Tibial artery (tissue), 4 donors: ENCODE data around the gene NPEPPS.

ENCODE experiments used
- DNase-seq, 2 donors: peaks; one replicate each; pipeline ENCODE4 v3.0.0-alpha.2; 2019
- H3K27ac ChIP-seq, 2 donors: fragments of 200-600 bp; sonication (generic) in 1 of 2; 1 replicate in 1 of 2; 2 replicates in 1 of 2; pipeline ENCODE4 v1.5.1; 2018 to 2019; ENCODE audit warnings: mild to moderate bottlenecking in 1 of 2
- H3K27me3 ChIP-seq, 2 donors: fragments of 200-600 bp; sonication (generic) in 1 of 2; one replicate each; pipeline versions ENCODE4 v1.5.1 to v1.6.0; 2016 to 2019
- H3K36me3 ChIP-seq, 3 donors: fragments of 200-600 bp; sonication (generic) in 2 of 3; one replicate each; pipeline ENCODE4 v1.5.1; 2016 to 2019; ENCODE audit warnings: mild to moderate bottlenecking in 2 of 3
- H3K4me1 ChIP-seq, 4 donors: fragments of 200-600 bp; sonication (generic) in 2 of 4; 1 replicate in 3 of 4; 2 replicates in 1 of 4; pipeline ENCODE4 v1.5.1; 2016 to 2019
- H3K4me3 ChIP-seq, 2 donors: fragments of 200-600 bp; sonication (generic) in 1 of 2; 1 replicate in 1 of 2; 2 replicates in 1 of 2; pipeline ENCODE4 v1.5.1; 2018 to 2019; ENCODE audit warnings: mild to moderate bottlenecking in 2 of 2
- H3K9me3 ChIP-seq, 3 donors: fragments of 200-600 bp; sonication (generic) in 1 of 3; one replicate each; pipeline ENCODE4 v1.5.1; 2016 to 2019
- intact Hi-C: fragments of 100-400 bp; cut with DNase I; formaldehyde crosslinking; loops from one replicate; pipeline ENCODE4 v1.15.0; 2023; ENCODE audit warnings: low total_unique reads
- TF ChIP-seq, protein P1 (sequence below), 2 experiments: fragments of 200-600 bp in 1 of 2; fragments of 450-650 bp in 1 of 2; IDR thresholded peaks; one replicate each; pipeline ENCODE4 v1.5.1; 2017 to 2019; ENCODE audit warnings: antibody characterized with exemption in 2 of 2, mild to moderate bottlenecking in 1 of 2, moderate library complexity in 1 of 2

NPEPPS gene

DNA sequence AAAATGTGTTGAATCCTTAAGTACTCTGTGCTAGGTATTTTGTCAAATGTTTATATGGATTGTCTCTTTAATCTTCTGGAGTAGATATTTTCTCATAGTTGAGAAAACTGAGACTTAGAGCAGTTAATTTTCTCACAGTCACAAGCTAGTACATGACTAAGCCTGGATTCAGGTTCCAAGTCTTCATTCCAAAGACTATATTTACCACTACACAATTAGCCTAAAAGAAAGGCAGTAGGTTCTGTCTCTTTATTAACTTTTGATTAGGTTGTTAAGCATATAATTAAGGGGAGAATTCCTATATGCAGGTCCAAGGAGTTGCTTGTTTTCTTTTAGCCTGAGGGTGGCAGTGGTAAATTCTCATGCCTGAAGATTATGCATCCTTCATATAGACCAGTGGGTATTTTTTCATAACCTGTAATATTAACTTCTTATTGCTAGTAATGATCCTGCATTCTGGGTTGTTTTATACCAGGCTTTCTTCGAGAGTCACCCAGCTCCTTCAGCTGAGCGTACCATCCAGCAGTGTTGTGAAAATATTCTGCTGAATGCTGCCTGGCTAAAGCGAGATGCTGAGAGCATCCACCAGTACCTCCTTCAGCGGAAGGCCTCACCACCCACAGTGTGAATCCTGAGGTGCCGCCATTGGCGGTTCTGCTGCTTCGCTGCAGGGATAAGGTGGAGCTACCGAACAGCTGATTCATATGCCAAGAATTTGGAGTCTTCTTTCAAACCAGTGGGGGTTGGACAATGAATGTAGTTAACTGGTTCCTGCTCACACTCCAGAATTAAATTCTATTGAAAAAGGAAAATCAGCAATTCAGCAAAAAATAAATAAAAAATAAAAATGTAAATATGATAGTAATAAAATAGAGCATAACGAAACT, 90.6 kb downstream of the NPEPPS start:
- peak in 1 of 2 donors; percentile 70 for DNase-seq
- intact Hi-C loops: no loop called here
- Histone ChIP-seq H3K27me3 (no peaks in the 10 kb centered on the region), H3K9me3 (no peaks in the 10 kb centered on the region), H3K36me3 (peaks cover 32 to 46% (median 33%) of the 10 kb centered on the region in 3 donors), H3K4me1 (peaks cover 0 to 35% (median 7%) of the 10 kb centered on the region in 4 donors), H3K4me3 (no peak overlapping the region), H3K27ac (peak overlapping the region; percentile 34 to 61)
- TF ChIP-seq, protein P1, sequence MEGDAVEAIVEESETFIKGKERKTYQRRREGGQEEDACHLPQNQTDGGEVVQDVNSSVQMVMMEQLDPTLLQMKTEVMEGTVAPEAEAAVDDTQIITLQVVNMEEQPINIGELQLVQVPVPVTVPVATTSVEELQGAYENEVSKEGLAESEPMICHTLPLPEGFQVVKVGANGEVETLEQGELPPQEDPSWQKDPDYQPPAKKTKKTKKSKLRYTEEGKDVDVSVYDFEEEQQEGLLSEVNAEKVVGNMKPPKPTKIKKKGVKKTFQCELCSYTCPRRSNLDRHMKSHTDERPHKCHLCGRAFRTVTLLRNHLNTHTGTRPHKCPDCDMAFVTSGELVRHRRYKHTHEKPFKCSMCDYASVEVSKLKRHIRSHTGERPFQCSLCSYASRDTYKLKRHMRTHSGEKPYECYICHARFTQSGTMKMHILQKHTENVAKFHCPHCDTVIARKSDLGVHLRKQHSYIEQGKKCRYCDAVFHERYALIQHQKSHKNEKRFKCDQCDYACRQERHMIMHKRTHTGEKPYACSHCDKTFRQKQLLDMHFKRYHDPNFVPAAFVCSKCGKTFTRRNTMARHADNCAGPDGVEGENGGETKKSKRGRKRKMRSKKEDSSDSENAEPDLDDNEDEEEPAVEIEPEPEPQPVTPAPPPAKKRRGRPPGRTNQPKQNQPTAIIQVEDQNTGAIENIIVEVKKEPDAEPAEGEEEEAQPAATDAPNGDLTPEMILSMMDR (IDR thresholded peaks at IDR 0.05): no peak

DNA sequence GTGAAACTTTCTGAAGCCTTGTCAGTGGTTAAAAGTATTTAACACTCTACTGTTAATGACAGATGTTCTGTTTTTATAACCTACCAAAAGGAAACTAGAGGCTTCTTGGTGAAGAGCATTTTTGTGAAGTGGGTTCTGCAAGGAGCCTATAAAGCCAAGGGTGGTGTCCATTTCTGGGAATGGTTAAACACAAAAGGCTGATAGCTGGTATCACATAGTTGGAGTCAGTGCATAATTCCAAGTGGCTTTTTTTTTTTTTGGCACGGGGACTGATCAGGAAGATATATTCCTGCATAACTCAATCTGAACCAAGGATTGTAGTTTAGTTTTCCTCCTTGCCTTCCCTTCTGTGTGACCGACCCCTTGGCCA, 91.3 kb downstream of the NPEPPS start:
- TF ChIP-seq, protein P1 (IDR thresholded peaks at IDR 0.05): no peak
- no peak for DNase-seq
- Histone ChIP-seq H3K36me3 (peaks cover 32 to 42% (median 33%) of the 10 kb centered on the region in 3 donors), H3K4me1 (peaks cover 0 to 35% (median 7%) of the 10 kb centered on the region in 4 donors), H3K9me3 (no peaks in the 10 kb centered on the region), H3K27me3 (no peaks in the 10 kb centered on the region), H3K27ac (peak overlapping the region in 1 of 2 donors; percentile 61), H3K4me3 (no peak overlapping the region)
- intact Hi-C loops: no loop called here

DNA sequence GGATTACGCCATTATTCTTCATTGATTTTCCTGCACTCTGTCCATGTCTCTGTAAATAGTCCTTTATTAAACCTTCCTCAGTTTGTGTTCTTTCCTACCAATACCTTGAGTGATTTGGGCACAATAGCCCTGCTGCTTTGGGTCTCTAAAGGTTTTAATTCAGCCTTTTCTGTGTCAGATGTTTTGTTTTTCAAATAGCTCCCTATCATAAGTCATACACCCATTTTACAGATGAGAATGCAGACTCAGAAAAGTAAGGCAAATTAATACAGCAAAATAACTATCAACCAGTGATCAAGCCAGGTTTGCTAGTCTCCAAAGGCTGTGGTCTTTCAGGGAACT, 93.8 kb downstream of the NPEPPS start:
- TF ChIP-seq, protein P1 (IDR thresholded peaks at IDR 0.05): no peak
- Histone ChIP-seq H3K27ac (no peak overlapping the region), H3K4me1 (peaks cover 0 to 27% (median 7%) of the 10 kb centered on the region in 4 donors), H3K27me3 (no peaks in the 10 kb centered on the region), H3K36me3 (peaks cover 11 to 19% (median 14%) of the 10 kb centered on the region in 3 donors), H3K9me3 (no peaks in the 10 kb centered on the region), H3K4me3 (no peak overlapping the region)
- intact Hi-C loops: no loop called here
- no peak for DNase-seq

DNA sequence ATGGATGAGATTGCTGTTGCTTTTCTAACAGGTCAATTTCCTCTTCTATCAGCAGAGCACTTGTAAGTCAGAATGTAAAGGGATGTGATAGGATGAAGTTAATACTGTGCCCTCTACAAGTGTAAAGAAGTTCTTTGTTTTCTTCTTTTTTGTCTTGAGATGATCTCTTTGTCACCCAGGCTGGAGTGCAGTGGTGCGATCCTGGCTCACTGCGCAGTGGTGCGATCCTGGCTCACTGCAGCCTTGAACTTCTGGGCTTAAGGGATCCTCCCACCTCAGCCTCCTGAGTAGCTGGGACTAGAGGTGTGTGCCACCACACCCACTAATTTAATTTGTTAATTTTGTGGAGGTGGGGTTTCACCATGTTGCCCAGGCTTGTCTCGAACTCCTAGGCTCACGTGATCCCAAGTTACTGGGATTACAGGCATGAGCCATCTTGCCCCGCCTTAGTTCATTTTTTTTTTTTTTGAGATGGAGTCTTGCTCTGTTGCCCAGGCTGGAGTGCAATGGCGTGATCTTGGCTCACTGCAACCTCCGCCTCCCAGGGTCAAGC, 97.2 kb downstream of the NPEPPS start:
- no peaks in the 10 kb centered on the region for H3K27me3 ChIP-seq
- H3K4me1 ChIP-seq: no peaks in the 10 kb centered on the region
- DNase-seq: no peak
- H3K9me3 ChIP-seq: no peaks in the 10 kb centered on the region
- intact Hi-C loops: no loop called here
- TF ChIP-seq, protein P1 (IDR thresholded peaks at IDR 0.05): no peak
- no peak overlapping the region for H3K27ac ChIP-seq
- peaks cover 8 to 16% (median 11%) of the 10 kb centered on the region in 3 donors for H3K36me3 ChIP-seq
- H3K4me3 ChIP-seq: no peak overlapping the region

GRCh38 chr17:47629826-47630225, 98.9 kb downstream of the NPEPPS start:
- H3K4me3 ChIP-seq: no peak overlapping the region
- intact Hi-C loops: no loop called here
- TF ChIP-seq, protein P1 (IDR thresholded peaks at IDR 0.05): no peak

More at GRCh38 chr17:47629826-47630225, 98.9 kb downstream of the NPEPPS start:
- Histone ChIP-seq H3K27me3 (no peaks in the 10 kb centered on the region), H3K27ac (no peak overlapping the region), H3K36me3 (peaks cover 0 to 12% (median under 1%) of the 10 kb centered on the region in 3 donors), H3K9me3 (no peaks in the 10 kb centered on the region), H3K4me1 (no peaks in the 10 kb centered on the region)
- no peak for DNase-seq
